Hepatocyte (in vitro differentiated cells): Measurements from ENCODE around the gene SORCS3. TPM values are rescaled to one million over a fixed set of nuclear protein-coding genes. Genes with fewer than 3 reads are reported as not detected.

ENCODE experiments used
- DNase-seq: peaks from one replicate; pipeline ENCODE4 v3.0.0-alpha.2; 2016; ENCODE audit warnings: low spot score
- H2AFZ ChIP-seq: fragments of 200-600 bp; sonication (generic); 2 replicates; pipeline ENCODE4 v1.6.0; 2016; ENCODE audit warnings: antibody characterized with exemption, mild to moderate bottlenecking
- H3K27ac ChIP-seq: fragments of 200-600 bp; sonication (generic); 2 replicates; pipeline ENCODE4 v1.5.1; 2016; ENCODE audit warnings: mild to moderate bottlenecking
- H3K27me3 ChIP-seq: fragments of 200-600 bp; sonication (generic); 2 replicates; pipeline ENCODE4 v1.6.1; 2016
- H3K36me3 ChIP-seq: fragments of 200-600 bp; sonication (generic); replicated peaks from 2 replicates; pipeline ENCODE4 v1.5.1; 2016; ENCODE audit warnings: low read depth; ENCODE audit not compliant: insufficient read depth
- H3K4me1 ChIP-seq: fragments of 200-600 bp; sonication (generic); 2 replicates; pipeline ENCODE4 v1.5.1; 2016; ENCODE audit warnings: mild to moderate bottlenecking, moderate library complexity; ENCODE audit not compliant: insufficient read depth
- H3K4me2 ChIP-seq: fragments of 200-600 bp; sonication (generic); 2 replicates; pipeline ENCODE4 v1.6.0; 2016
- H3K4me3 ChIP-seq: fragments of 200-600 bp; sonication (generic); 2 replicates; pipeline ENCODE4 v1.5.1; 2016; ENCODE audit warnings: mild to moderate bottlenecking
- H3K79me2 ChIP-seq: fragments of 200-600 bp; sonication (generic); 2 replicates; pipeline ENCODE4 v1.6.0; 2017; ENCODE audit warnings: mild to moderate bottlenecking
- H3K9me2 ChIP-seq: fragments of 200-600 bp; sonication (generic); replicated peaks from 2 replicates; pipeline ENCODE4 v1.6.0; 2017; ENCODE audit warnings: mild to moderate bottlenecking; ENCODE audit not compliant: insufficient read depth
- H3K9me3 ChIP-seq: fragments of 200-600 bp; sonication (generic); 2 replicates; pipeline ENCODE4 v1.5.1; 2016; ENCODE audit warnings: low read depth, mild to moderate bottlenecking
- H4K20me1 ChIP-seq: fragments of 200-600 bp; sonication (generic); 2 replicates; pipeline ENCODE4 v1.6.0; 2016; ENCODE audit warnings: mild to moderate bottlenecking; ENCODE audit not compliant: insufficient read depth, poor library complexity, severe bottlenecking
- EZH2 ChIP-seq: fragments of 200-600 bp; sonication (generic); IDR thresholded peaks from 2 replicates; pipeline ENCODE4 v1.6.1; 2016; ENCODE audit warnings: antibody characterized with exemption, mild to moderate bottlenecking, borderline replicate concordance
- EZH2phosphoT487 ChIP-seq: fragments of 200-600 bp; sonication (generic); IDR thresholded peaks from one replicate; pipeline ENCODE4 v1.6.1; 2018; ENCODE audit warnings: antibody characterized with exemption, mild to moderate bottlenecking, low read depth, moderate library complexity; ENCODE audit not compliant: unreplicated experiment, severe bottlenecking
- WGBS: methylation state at CpG from one replicate; pipeline ENCODE4 v1.1.6; 2016; ENCODE audit warnings: low lambda C conversion rate; ENCODE audit errors: missing lambda C conversion rate; 5-methylcytosine and 5-hydroxymethylcytosine counted together
- polyA plus RNA-seq: library from polyadenylated mRNA; unstranded; fragments of >200 nt; fragmentation: Nextera tagmentation; extraction: Ambion mirVana; gene quantifications from 2 replicates; pipeline ENCODE4 v1.2.1, GENCODE V29; 2016
- total RNA-seq: library from RNA; depleted of rRNA; stranded (reverse); fragments of >200 nt; gene quantifications from 2 replicates; pipeline ENCODE4 v1.2.3, GENCODE V29; 2014
- TF ChIP-seq, protein P1 (sequence below): fragments of 200-600 bp; sonication (generic); IDR thresholded peaks from 2 replicates; pipeline ENCODE4 v1.5.1; 2016; ENCODE audit warnings: antibody characterized with exemption, mild to moderate bottlenecking; ENCODE audit not compliant: poor library complexity

The SORCS3 gene
- total and polyA plus RNA-seq, 2 experiments from 2014 or later: 0.59 to 0.80 TPM

DNA sequence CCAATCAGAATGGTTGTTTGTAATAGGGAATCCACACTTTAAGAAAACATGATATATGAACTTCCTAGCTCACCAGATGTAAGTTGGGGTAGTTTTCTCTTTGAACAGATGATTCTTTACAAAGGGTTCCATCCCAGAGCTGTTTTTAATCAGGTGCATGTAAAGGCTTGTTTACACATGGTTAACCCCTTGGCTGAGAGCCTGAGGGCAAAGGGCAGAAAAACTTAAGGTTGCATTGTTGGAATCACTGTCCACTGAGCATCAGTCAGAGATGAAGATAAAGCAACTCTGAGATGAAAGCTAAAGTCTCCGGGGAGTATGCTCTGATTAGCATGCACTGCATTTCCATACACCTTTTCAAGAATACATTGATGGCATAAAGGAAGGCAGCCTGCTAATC is 518.2 kb downstream of the SORCS3 start:
- Histone ChIP-seq H4K20me1 (no peaks in the 10 kb centered on the region), H3K9me2 (no peaks in the 10 kb centered on the region), H2AFZ (no peak overlapping the region), H3K9me3 (no peaks in the 10 kb centered on the region), H3K4me3 (no peak overlapping the region), H3K4me1 (peaks cover 14% of the 10 kb centered on the region), H3K79me2 (no peaks in the 10 kb centered on the region), H3K27me3 (no peaks in the 10 kb centered on the region), H3K4me2 (no peak overlapping the region), H3K27ac (no peak overlapping the region), H3K36me3 (no peaks in the 10 kb centered on the region)
- TF ChIP-seq, protein P1, sequence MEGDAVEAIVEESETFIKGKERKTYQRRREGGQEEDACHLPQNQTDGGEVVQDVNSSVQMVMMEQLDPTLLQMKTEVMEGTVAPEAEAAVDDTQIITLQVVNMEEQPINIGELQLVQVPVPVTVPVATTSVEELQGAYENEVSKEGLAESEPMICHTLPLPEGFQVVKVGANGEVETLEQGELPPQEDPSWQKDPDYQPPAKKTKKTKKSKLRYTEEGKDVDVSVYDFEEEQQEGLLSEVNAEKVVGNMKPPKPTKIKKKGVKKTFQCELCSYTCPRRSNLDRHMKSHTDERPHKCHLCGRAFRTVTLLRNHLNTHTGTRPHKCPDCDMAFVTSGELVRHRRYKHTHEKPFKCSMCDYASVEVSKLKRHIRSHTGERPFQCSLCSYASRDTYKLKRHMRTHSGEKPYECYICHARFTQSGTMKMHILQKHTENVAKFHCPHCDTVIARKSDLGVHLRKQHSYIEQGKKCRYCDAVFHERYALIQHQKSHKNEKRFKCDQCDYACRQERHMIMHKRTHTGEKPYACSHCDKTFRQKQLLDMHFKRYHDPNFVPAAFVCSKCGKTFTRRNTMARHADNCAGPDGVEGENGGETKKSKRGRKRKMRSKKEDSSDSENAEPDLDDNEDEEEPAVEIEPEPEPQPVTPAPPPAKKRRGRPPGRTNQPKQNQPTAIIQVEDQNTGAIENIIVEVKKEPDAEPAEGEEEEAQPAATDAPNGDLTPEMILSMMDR: no peak
- TF ChIP-seq EZH2: no peak
- no peak for TF ChIP-seq EZH2phosphoT487
- DNase-seq: no peak
- WGBS: 14% methylated on average over 1 of the region's 1 CpG

DNA sequence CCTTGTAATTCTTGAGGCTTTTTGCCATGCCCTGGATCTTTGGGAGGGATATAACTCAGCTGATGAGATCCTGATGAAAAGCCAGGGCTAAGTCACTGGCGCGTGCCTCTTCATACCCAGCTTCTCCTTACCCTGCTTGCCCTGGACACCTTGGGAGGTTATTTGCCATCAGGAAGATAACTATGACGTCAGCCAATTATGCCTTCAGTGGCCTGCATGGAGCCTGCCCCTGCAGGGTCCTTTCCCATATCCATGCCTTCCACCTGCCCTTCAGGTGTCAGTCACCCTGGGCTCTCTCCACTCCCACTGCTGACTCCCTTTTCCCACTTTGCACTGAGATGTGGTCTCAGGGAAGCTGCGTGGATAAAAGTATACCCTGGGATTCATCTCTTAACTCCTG is 520.1 kb downstream of the SORCS3 start:
- H3K27me3 ChIP-seq: no peaks in the 10 kb centered on the region
- WGBS: 87% methylated on average over 4 of the region's 4 CpGs
- no peak overlapping the region for H3K4me3 ChIP-seq
- no peaks in the 10 kb centered on the region for H3K9me2 ChIP-seq
- DNase-seq: no peak
- H3K4me1 ChIP-seq: peaks cover 9% of the 10 kb centered on the region
- no peak overlapping the region for H2AFZ ChIP-seq
- H3K79me2 ChIP-seq: no peaks in the 10 kb centered on the region
- no peak for TF ChIP-seq EZH2
- H3K27ac ChIP-seq: no peak overlapping the region
- no peaks in the 10 kb centered on the region for H4K20me1 ChIP-seq
- no peak overlapping the region for H3K4me2 ChIP-seq
- no peaks in the 10 kb centered on the region for H3K36me3 ChIP-seq
- no peaks in the 10 kb centered on the region for H3K9me3 ChIP-seq

DNA sequence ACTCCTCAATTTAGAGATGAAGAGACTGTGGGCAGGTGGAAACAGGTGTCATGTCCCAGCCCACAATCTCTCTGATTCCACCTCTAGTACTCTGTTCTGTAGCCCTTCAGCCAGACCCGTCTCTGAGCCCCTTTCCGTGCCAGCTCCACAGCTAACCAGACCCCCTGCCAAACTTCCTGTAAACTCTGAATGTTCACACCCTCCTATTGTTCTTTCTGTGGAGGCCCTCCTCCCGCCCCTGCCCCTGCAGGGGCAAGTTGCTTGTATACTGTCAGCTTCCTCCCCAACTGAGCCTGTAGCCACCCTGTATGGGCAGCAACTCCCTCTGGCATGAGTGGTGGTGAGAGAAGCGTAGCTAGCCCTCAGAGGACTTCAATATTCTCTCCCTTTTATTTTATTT is 520.7 kb downstream of the SORCS3 start:
- no peak overlapping the region for H2AFZ ChIP-seq
- H3K27ac ChIP-seq: no peak overlapping the region
- DNase-seq: no peak
- TF ChIP-seq EZH2: no peak
- no peak for TF ChIP-seq EZH2phosphoT487
- TF ChIP-seq, protein P1: no peak
- no peaks in the 10 kb centered on the region for H3K27me3 ChIP-seq
- H4K20me1 ChIP-seq: no peaks in the 10 kb centered on the region
- WGBS: 72% methylated on average over 4 of the region's 4 CpGs
- H3K4me2 ChIP-seq: no peak overlapping the region
- H3K4me3 ChIP-seq: no peak overlapping the region
- H3K4me1 ChIP-seq: peaks cover 5% of the 10 kb centered on the region
- no peaks in the 10 kb centered on the region for H3K9me2 ChIP-seq
- no peaks in the 10 kb centered on the region for H3K79me2 ChIP-seq
- H3K36me3 ChIP-seq: no peaks in the 10 kb centered on the region
- H3K9me3 ChIP-seq: no peaks in the 10 kb centered on the region

DNA sequence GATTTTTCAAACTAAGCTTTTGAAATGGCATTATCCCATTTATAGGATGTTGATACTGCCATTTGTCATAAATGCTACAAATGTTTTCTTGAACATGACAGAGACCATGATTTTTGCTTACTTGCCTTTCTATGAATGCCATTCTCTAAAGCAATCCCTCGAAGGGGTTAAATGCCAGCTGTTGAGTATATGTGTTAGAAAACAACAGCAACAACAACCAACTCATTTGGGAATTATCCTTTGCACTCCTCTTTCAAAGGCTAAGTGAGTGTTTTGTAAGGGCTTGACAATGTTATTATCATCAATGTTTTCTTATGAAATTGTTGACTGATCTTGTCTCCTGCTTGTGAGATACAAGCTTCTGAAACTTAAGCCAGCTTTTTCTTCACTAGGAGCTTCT is 529.4 kb downstream of the SORCS3 start:
- no peaks in the 10 kb centered on the region for H3K9me2 ChIP-seq
- no peak overlapping the region for H2AFZ ChIP-seq
- H3K4me1 ChIP-seq: no peaks in the 10 kb centered on the region
- DNase-seq: no peak
- H3K9me3 ChIP-seq: no peaks in the 10 kb centered on the region
- no peak overlapping the region for H3K4me2 ChIP-seq
- no peaks in the 10 kb centered on the region for H3K36me3 ChIP-seq
- no peaks in the 10 kb centered on the region for H3K27me3 ChIP-seq
- H4K20me1 ChIP-seq: no peaks in the 10 kb centered on the region
- 72% methylated on average over 1 of the region's 1 CpG for WGBS
- H3K4me3 ChIP-seq: no peak overlapping the region
- no peaks in the 10 kb centered on the region for H3K79me2 ChIP-seq
- no peak overlapping the region for H3K27ac ChIP-seq
- no peak for TF ChIP-seq EZH2
- TF ChIP-seq, protein P1: no peak
- no peak for TF ChIP-seq EZH2phosphoT487
